Epithelial cell of umbilical artery (primary cell): ENCODE results near the gene TPSD1. TPM values are rescaled to one million over a fixed set of nuclear protein-coding genes. Genes with fewer than 3 reads are reported as not detected.

ENCODE experiments used
- total RNA-seq: library from RNA; depleted of rRNA; stranded (reverse); fragments of >200 nt; gene quantifications from 2 replicates; pipeline ENCODE4 v1.2.3, GENCODE V29; 2014

Gene TPSD1
- not detected in 2 replicates for total RNA-seq

DNA sequence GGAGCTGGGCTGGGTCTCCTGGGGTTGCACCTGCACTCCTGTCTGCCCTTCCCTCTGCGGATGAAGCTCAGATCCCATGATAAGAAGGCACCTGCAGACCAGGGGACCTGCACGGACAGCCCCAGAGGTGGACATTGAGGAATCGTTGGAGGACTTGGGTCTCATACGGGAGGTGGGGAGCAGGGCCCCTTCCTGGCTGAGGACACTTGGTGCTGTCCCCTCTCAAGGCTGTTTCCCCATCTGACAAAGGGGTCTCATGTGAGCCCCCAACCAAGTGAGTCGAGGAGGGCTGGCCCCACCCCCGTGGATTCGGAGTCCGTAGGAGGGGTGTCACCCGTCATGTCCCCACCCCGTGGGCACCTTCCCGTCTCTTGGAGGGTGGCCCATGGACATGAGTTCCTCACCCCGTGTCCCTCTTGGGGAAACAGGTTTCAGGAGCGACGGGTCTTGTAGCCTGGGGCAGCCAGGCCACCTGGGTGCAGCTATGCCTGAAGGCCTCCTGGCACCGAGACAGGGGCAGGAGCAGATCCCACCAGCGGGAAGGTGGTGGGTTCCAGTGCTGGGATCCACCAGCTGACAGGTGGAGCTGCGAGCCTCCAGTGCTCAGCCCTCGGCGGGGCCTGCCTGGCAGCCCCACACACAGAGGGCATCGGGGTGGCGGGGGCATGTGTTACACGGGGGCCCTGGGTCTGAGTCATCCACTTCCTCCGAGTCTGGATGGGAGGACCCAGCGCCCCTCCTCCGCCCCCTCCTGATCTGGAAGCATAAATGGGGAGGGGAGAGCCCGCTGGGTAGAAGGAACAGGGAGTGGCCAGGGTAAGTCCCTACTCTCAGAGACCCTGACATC, at the start of gene TPSD1:
Gene TPSD1 (plus strand): TSS at position 794 of the 847 bp plus-strand sequence. CDS start 212 bp downstream, outside the sequence.

DNA sequence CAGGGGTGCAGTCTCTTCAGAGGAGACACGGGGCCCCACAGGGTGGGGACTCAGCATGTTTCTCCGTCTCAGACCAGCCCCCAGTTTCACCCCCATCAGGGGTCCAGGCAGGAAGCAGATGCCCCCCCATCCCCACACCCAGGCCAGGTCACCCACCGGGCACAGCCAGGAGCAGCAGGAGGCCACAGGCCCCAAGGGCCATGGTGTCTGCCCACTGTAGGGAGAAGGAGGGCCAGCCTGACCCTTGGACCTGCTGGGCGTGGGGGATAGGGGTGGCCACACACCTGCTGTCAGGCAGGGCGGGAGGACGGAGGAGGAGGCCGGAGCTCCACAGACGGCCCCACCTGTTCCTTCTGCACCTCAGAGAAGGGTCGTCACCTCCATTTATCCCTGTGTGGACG, 30.8 kb upstream of the TPSD1 start, which contains the start of gene TPSG1:
Gene TPSG1 (minus strand): TSS at position 218 of the 401 bp plus-strand sequence. CDS start 16 bp downstream, at position 202.

DNA sequence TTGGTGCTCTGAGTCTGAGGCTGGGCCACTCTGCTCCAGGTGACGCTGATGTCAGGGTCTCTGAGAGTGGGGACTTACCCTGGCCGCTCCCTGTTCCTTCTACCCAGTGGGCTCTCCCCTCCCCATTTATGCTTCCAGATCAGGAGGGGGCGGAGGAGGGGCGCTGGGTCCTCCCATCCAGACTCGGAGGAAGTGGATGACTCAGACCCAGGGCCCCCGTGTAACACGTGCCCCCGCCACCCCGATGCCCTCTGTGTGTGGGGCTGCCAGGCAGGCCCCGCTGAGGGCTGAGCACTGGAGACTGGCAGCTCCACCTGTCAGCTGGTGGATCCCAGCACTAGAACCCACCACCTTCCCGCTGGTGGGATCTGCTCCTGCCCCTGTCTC, 25.8 kb upstream of the TPSD1 start, which contains the start of gene TPSB2:
Gene TPSB2 (minus strand): TSS at position 101 of the 387 bp plus-strand sequence. CDS start 233 bp downstream, outside the sequence.

DNA sequence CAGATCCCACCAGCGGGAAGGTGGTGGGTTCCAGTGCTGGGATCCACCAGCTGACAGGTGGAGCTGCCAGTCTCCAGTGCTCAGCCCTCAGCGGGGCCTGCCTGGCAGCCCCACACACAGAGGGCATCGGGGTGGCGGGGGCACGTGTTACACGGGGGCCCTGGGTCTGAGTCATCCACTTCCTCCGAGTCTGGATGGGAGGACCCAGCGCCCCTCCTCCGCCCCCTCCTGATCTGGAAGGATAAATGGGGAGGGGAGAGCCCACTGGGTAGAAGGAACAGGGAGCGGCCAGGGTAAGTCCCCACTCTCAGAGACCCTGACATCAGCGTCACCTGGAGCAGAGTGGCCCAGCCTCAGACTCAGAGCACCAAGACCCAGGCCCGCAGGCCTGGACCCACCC, 15.4 kb upstream of the TPSD1 start, which contains the start of gene TPSAB1:
Gene TPSAB1 (plus strand): TSS at position 270 of the 400 bp plus-strand sequence. CDS start 234 bp downstream, outside the sequence.

Other genes starting within 250 kb of the TPSD1 start
- not detected in 2 replicates for gene SSTR5, start 183.3 kb upstream of the TPSD1 start, total RNA-seq
- gene C1QTNF8, start 159.8 kb upstream of the TPSD1 start, total RNA-seq, result not detected in 2 replicates
- under 0.01 and 0.15 TPM in 2 replicates for gene CACNA1H, start 103.0 kb upstream of the TPSD1 start, total RNA-seq
- not detected in 2 replicates for gene TPSG1, start 30.8 kb upstream of the TPSD1 start, total RNA-seq
- gene TPSB2, start 25.9 kb upstream of the TPSD1 start, total RNA-seq, result not detected in 2 replicates
- gene TPSAB1, start 15.4 kb upstream of the TPSD1 start, total RNA-seq, result not detected in 2 replicates
- gene UBE2I, start 53.6 kb downstream of the TPSD1 start, total RNA-seq, result 51.2 and 57.8 TPM in 2 replicates
- 0.32 and 0.91 TPM in 2 replicates for gene BAIAP3, start 77.6 kb downstream of the TPSD1 start, total RNA-seq
- 91.3 and 120 TPM in 2 replicates for gene TSR3, start 95.8 kb downstream of the TPSD1 start, total RNA-seq
- 21.3 and 26.3 TPM in 2 replicates for gene GNPTG, start 95.9 kb downstream of the TPSD1 start, total RNA-seq
- 4.9 and 5.2 TPM in 2 replicates for gene UNKL, start 158.6 kb downstream of the TPSD1 start, total RNA-seq
- gene UQCC4, start 164.7 kb downstream of the TPSD1 start, total RNA-seq, result 23.4 and 24.7 TPM in 2 replicates
- not detected in 2 replicates for gene PERCC1, start 175.0 kb downstream of the TPSD1 start, total RNA-seq
- gene CCDC154, start 188.5 kb downstream of the TPSD1 start, total RNA-seq, result under 0.01 and 0.15 TPM in 2 replicates
- gene CLCN7, start 219.0 kb downstream of the TPSD1 start, total RNA-seq, result 40.9 and 60.6 TPM in 2 replicates
- gene PTX4, start 232.9 kb downstream of the TPSD1 start, total RNA-seq, result not detected in 2 replicates
- gene TELO2, start 237.3 kb downstream of the TPSD1 start, total RNA-seq, result 14.0 and 15.9 TPM in 2 replicates